B cell (primary cell): ENCODE measurements around the gene RABGAP1. TPM values are rescaled to one million over a fixed set of nuclear protein-coding genes. Genes with fewer than 3 reads are reported as not detected.
A peak's percentile ranks its signal among the peaks of the same experiment; 100 is the strongest.

ENCODE experiments used
- ATAC-seq: fragments of 200-7000 bp; cut with Tn5 transposase; one replicate; pipeline ENCODE4 v1.10.0; 2021; ENCODE audit warnings: low read depth, mild to moderate bottlenecking, moderate number of reproducible peaks, moderate library complexity
- CTCF ChIA-PET: fragments of 350-600 bp; sonication (Branson Sonifier 250); formaldehyde crosslinking; loops from one replicate; lab custom pipeline; 2021; ENCODE audit warnings: antibody characterized with exemption, inconsistent platforms; lab: Charles Lee
- POLR2A ChIA-PET: fragments of 350-600 bp; sonication (Branson Sonifier 250); formaldehyde crosslinking; loops from one replicate; lab custom pipeline; 2021; ENCODE audit warnings: antibody characterized with exemption; lab: Charles Lee
- DNase-seq: peaks from one replicate; pipeline ENCODE4 v3.0.0; 2013
- H2AFZ ChIP-seq: 2 replicates; pipeline ENCODE4 v1.6.1; 2012; ENCODE audit warnings: mild to moderate bottlenecking, low read depth, low read length; ENCODE audit not compliant: insufficient read depth, poor library complexity, severe bottlenecking
- H3K27ac ChIP-seq, 2 donors: 1 replicate in 1 of 2; 2 replicates in 1 of 2; pipeline ENCODE4 v1.5.1; 2012 to 2013; ENCODE audit warnings: low read length in 2 of 2, mild to moderate bottlenecking in 2 of 2, moderate library complexity in 1 of 2
- H3K27me3 ChIP-seq, 4 experiments: fragments of 200-600 bp in 1 of 4; sonication (generic) in 1 of 4; replicated peaks in 1 of 4; 1 replicate in 2 of 4; 2 replicates in 2 of 4; pipeline versions ENCODE4 v1.6.1 to v1.7.0; 2013 to 2016; ENCODE audit warnings: low read length in 3 of 4, mild to moderate bottlenecking in 2 of 4, mixed read lengths in 1 of 4, moderate library complexity in 1 of 4; ENCODE audit not compliant: insufficient read depth in 4 of 4, control insufficient read depth in 3 of 4; ENCODE audit errors: control extremely low read depth in 1 of 4
- H3K36me3 ChIP-seq, 2 experiments: replicated peaks in 1 of 2; 1 replicate in 1 of 2; 2 replicates in 1 of 2; pipeline versions ENCODE4 v1.6.1 to v1.7.1; 2013; ENCODE audit warnings: low read length in 1 of 2; ENCODE audit not compliant: insufficient read depth in 2 of 2, control insufficient read depth in 1 of 2; ENCODE audit errors: control extremely low read depth in 1 of 2, extremely low read depth in 1 of 2
- H3K4me1 ChIP-seq, 2 donors: fragments of 200-600 bp in 1 of 2; sonication (generic) in 1 of 2; 1 replicate in 1 of 2; 2 replicates in 1 of 2; pipeline versions ENCODE4 v1.5.1 to v1.6.1; 2013 to 2017; ENCODE audit warnings: low read length in 2 of 2; ENCODE audit not compliant: control insufficient read depth in 2 of 2, insufficient read depth in 2 of 2
- H3K4me2 ChIP-seq: replicated peaks from 2 replicates; pipeline ENCODE3; 2012; ENCODE audit warnings: mild to moderate bottlenecking, low read depth, low read length; ENCODE audit not compliant: poor library complexity, severe bottlenecking
- H3K4me3 ChIP-seq, 5 experiments: fragments of 200-600 bp in 1 of 5; sonication (generic) in 1 of 5; 1 replicate in 3 of 5; 2 replicates in 2 of 5; pipeline versions ENCODE4 v1.5.1 to v1.7.0; 2011 to 2016; ENCODE audit warnings: low read length in 4 of 5, mild to moderate bottlenecking in 4 of 5, low read depth in 2 of 5, control low read depth in 1 of 5, moderate library complexity in 1 of 5; ENCODE audit not compliant: insufficient read depth in 1 of 5; ENCODE audit errors: control extremely low read depth in 1 of 5, extremely low read depth in 1 of 5
- H3K79me2 ChIP-seq: fragments of 200-600 bp; sonication (generic); one replicate; pipeline ENCODE4 v1.6.0; 2016; ENCODE audit warnings: low read length; ENCODE audit not compliant: control insufficient read depth, insufficient read depth
- H3K9ac ChIP-seq: fragments of 200-600 bp; sonication (generic); 2 replicates; pipeline ENCODE4 v1.6.1; 2017; ENCODE audit warnings: mild to moderate bottlenecking, low read length, moderate library complexity
- H3K9me3 ChIP-seq, 3 donors: one replicate each; pipeline versions ENCODE4 v1.6.1 to v1.7.1; 2013; ENCODE audit warnings: low read length in 2 of 3; ENCODE audit not compliant: control insufficient read depth in 2 of 3, insufficient read depth in 1 of 3; ENCODE audit errors: control extremely low read depth in 1 of 3
- H4K20me1 ChIP-seq: 2 replicates; pipeline ENCODE4 v1.6.0; 2012; ENCODE audit warnings: mild to moderate bottlenecking, low read length; ENCODE audit not compliant: insufficient read depth, control insufficient read depth, poor library complexity, severe bottlenecking
- H3K27ac Mint-ChIP-seq: one replicate; pipeline ENCODE4 v1.8.0; 2021; ENCODE audit warnings: mixed read lengths
- H3K27me3 Mint-ChIP-seq: one replicate; pipeline ENCODE4 v1.8.0; 2021; ENCODE audit warnings: mixed read lengths
- H3K4me1 Mint-ChIP-seq: one replicate; pipeline ENCODE4 v1.8.0; 2021; ENCODE audit warnings: mixed read lengths
- H3K4me3 Mint-ChIP-seq: one replicate; pipeline ENCODE4 v1.8.0; 2021; ENCODE audit warnings: mixed read lengths
- H3K9me3 Mint-ChIP-seq: one replicate; pipeline ENCODE4 v1.8.0; 2022; ENCODE audit warnings: mixed read lengths; ENCODE audit not compliant: insufficient read depth
- CTCF ChIP-seq: fragments of 200-600 bp; IDR thresholded peaks from one replicate; pipeline ENCODE4 v1.8.0; 2022; ENCODE audit warnings: antibody characterized with exemption, mild to moderate bottlenecking
- EZH2 ChIP-seq: IDR thresholded peaks from 2 replicates; pipeline ENCODE4 v1.6.1; 2012; ENCODE audit warnings: borderline replicate concordance, low read depth, mild to moderate bottlenecking, moderate library complexity, low read length; ENCODE audit not compliant: insufficient read depth, poor library complexity, severe bottlenecking
- WGBS: methylation state at CpG from one replicate; pipeline ENCODE4 v1.1.5; 2013; ENCODE audit warnings: missing lambda C conversion rate; ENCODE audit not compliant: insufficient coverage; 5-methylcytosine and 5-hydroxymethylcytosine counted together
- intact Hi-C: fragments of 100-400 bp; cut with micrococcal nuclease; formaldehyde crosslinking; loops from one replicate; pipeline ENCODE4 v1.10.0; 2022
- polyA plus RNA-seq: library from polyadenylated mRNA; depleted of rRNA; stranded (reverse); fragments of >200 nt; gene quantifications from 2 replicates; pipeline ENCODE4 v1.2.3, GENCODE V29; 2012
- total RNA-seq, 2 donors: library from RNA; stranded (reverse); fragments of 120-200 nt in 1 of 2; gene quantifications; 1 replicate in 1 of 2; 2 replicates in 1 of 2; pipeline versions ENCODE4 v1.2.3 to v1.2.4, GENCODE V29; 2013 to 2022

RABGAP1 gene
- total and polyA plus RNA-seq, 2 donors (not counting 1 experiment from before 2014, with no cell fraction given): 13.9 to 81.0 TPM

GRCh38 chr9:123000371-123001068, 59.7 kb downstream of the RABGAP1 start:
- Histone ChIP-seq H3K9me3 (no peaks in the 10 kb centered on the region), H3K79me2 (no peaks in the 10 kb centered on the region), H3K9ac (no peak overlapping the region), H3K4me2 (no peak overlapping the region), H2AFZ (no peak overlapping the region), H4K20me1 (no peaks in the 10 kb centered on the region), H3K4me1 (peaks cover 0 to 3% of the 10 kb centered on the region in 2 donors), H3K27me3 (no peaks in the 10 kb centered on the region), H3K27ac (no peak overlapping the region), H3K36me3 (peaks cover 6 to 55% of the 10 kb centered on the region in 2 experiments), H3K4me3 (no peak overlapping the region)
- H3K9me3 Mint-ChIP-seq: no peaks in the 10 kb centered on the region
- peaks cover 3% of the 10 kb centered on the region for H3K4me1 Mint-ChIP-seq
- intact Hi-C loops: no loop called here
- no peaks in the 10 kb centered on the region for H3K27me3 Mint-ChIP-seq
- POLR2A ChIA-PET: no interaction called here
- DNase-seq (no peak), ATAC-seq (no peak)
- TF ChIP-seq EZH2 (no peak), CTCF (no peak)
- CTCF ChIA-PET: no interaction called here
- no peak overlapping the region for H3K27ac Mint-ChIP-seq
- H3K4me3 Mint-ChIP-seq: no peak overlapping the region
- 100% methylated on average over 1 of the region's 1 CpG for WGBS

GRCh38 chr9:123002754-123003153, 61.9 kb downstream of the RABGAP1 start:
- H3K27ac ChIP-seq: peak overlapping the region in 1 of 2 donors; percentile 28
- TF ChIP-seq CTCF (no peak), EZH2 (no peak)
- no peak overlapping the region for H2AFZ ChIP-seq
- H3K4me3 ChIP-seq: no peak overlapping the region
- H3K9me3 ChIP-seq: no peaks in the 10 kb centered on the region
- DNase-seq: no peak
- H3K4me1 Mint-ChIP-seq: peaks cover 3% of the 10 kb centered on the region
- H3K4me1 ChIP-seq: peaks cover 0 to 3% of the 10 kb centered on the region in 2 donors
- H3K27me3 ChIP-seq: no peaks in the 10 kb centered on the region
- no peak for ATAC-seq
- H3K9me3 Mint-ChIP-seq: no peaks in the 10 kb centered on the region
- H3K27ac Mint-ChIP-seq: no peak overlapping the region
- no peaks in the 10 kb centered on the region for H4K20me1 ChIP-seq
- peaks cover 6 to 35% of the 10 kb centered on the region in 2 experiments for H3K36me3 ChIP-seq
- H3K79me2 ChIP-seq: no peaks in the 10 kb centered on the region
- WGBS: no CpG with 5 or more reads among the region's 5 CpGs
- intact Hi-C loops: no loop called here
- no peak overlapping the region for H3K4me3 Mint-ChIP-seq
- no peaks in the 10 kb centered on the region for H3K27me3 Mint-ChIP-seq
- POLR2A ChIA-PET: no interaction called here
- H3K9ac ChIP-seq: no peak overlapping the region
- CTCF ChIA-PET: interaction anchor here (0.9 to 1.6 kb wide), 2 partner anchors 15 to 347 kb away, joined by 3 to 6 read pairs; no protein-coding TSS in a partner anchor
- H3K4me2 ChIP-seq: no peak overlapping the region
